ENCODE measurements around the gene CST9.

DNA sequence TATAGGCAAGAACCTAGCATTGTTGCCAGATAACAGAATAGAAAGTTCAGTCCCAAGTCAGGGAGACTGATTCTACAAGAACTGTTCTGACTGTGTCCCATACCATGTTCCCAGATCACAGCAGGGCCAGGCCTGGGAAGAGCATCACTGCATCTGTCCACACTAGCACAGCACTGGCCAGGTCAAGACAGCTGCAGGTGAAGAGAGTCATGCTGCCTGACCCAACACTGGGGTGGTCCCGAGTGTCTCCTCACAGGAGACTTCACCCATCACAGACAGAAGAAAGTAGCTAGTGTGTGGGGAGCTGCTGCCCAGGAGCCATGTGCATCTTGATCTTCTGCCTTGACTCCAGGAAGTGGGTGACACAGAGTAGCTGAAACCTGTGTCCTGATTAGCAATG is 36.1 kb downstream of the CST9 start:
- no peak for TF ChIP-seq CTCF (IDR thresholded peaks at IDR 0.05 in 8 of 11, conservative IDR thresholded peaks at IDR 0.05 in 3 of 11)
- TF ChIP-seq POLR2AphosphoS5 (IDR thresholded peaks at IDR 0.05), result no peak
- TF ChIP-seq POLR2A (IDR thresholded peaks at IDR 0.05), result no peak
